HG02678 (cell line): ENCODE data around the gene RFPL3.
A peak's percentile ranks its signal among the peaks of the same experiment; 100 is the strongest.
"Not testable (repeated sequence)": the region's sequence is repeated elsewhere in the genome, so short reads cannot be mapped to it uniquely, and the experiment has no call there.

Experiments
- ATAC-seq: cut with Tn5 transposase; IDR thresholded peaks from one replicate; pipeline ENCODE4 v1.9.1; 2021; ENCODE audit warnings: mild to moderate bottlenecking, moderate library complexity; ENCODE audit not compliant: unreplicated experiment

Gene RFPL3

GRCh38 chr22:32352681-32353080 lies 5.0 kb upstream of the RFPL3 start:
- ATAC-seq: no peak

GRCh38 chr22:32353292-32353691 lies 4.4 kb upstream of the RFPL3 start:
- no peak for ATAC-seq

- no peak for ATAC-seq
Measured at GRCh38 chr22:32353840-32354239, 3.8 kb upstream of the RFPL3 start.

GRCh38 chr22:32354360-32355351 lies 3.0 kb upstream of the RFPL3 start:
- ATAC-seq: no peak

- ATAC-seq: no peak
Measured at GRCh38 chr22:32355760-32356159, 1.9 kb upstream of the RFPL3 start.

GRCh38 chr22:32360096-32360495 lies 2.4 kb downstream of the RFPL3 start:
- ATAC-seq: not testable (repeated sequence)

- ATAC-seq: no peak
Measured at GRCh38 chr22:32361257-32361656, 3.6 kb downstream of the RFPL3 start.

- no peak for ATAC-seq
Measured at GRCh38 chr22:32364210-32364609, 6.5 kb downstream of the RFPL3 start.

- ATAC-seq: no peak
Measured at GRCh38 chr22:32375678-32376450, 18.2 kb downstream of the RFPL3 start.

- no peak for ATAC-seq
Measured at GRCh38 chr22:32376681-32377080, 19.0 kb downstream of the RFPL3 start.

- no peak for ATAC-seq
Measured at GRCh38 chr22:32378707-32379272, 21.1 kb downstream of the RFPL3 start.

GRCh38 chr22:32380991-32381390 lies 23.3 kb downstream of the RFPL3 start:
- ATAC-seq: no peak

- no peak for ATAC-seq
Measured at GRCh38 chr22:32385681-32386080, 28.0 kb downstream of the RFPL3 start.

GRCh38 chr22:32389685-32390084 lies 32.0 kb downstream of the RFPL3 start:
- no peak for ATAC-seq

- no peak for ATAC-seq
Measured at GRCh38 chr22:32395107-32395506, 37.4 kb downstream of the RFPL3 start.

GRCh38 chr22:32396255-32396654 lies 38.6 kb downstream of the RFPL3 start:
- ATAC-seq: no peak

GRCh38 chr22:32396746-32397145 lies 39.1 kb downstream of the RFPL3 start:
- no peak for ATAC-seq

GRCh38 chr22:32401486-32401885 lies 43.8 kb downstream of the RFPL3 start:
- ATAC-seq: no peak

- no peak for ATAC-seq
Measured at GRCh38 chr22:32404021-32404420, 46.4 kb downstream of the RFPL3 start.

GRCh38 chr22:32407312-32407711 lies 49.6 kb downstream of the RFPL3 start:
- peak; percentile 66 for ATAC-seq

- no peak for ATAC-seq
Measured at GRCh38 chr22:32407936-32408335, 50.3 kb downstream of the RFPL3 start.
